ENCODE results near the gene RNASE9.
"Not testable (repeated sequence)": the region's sequence is repeated elsewhere in the genome, so short reads cannot be mapped to it uniquely, and the experiment has no call there.

RNASE9 gene

DNA sequence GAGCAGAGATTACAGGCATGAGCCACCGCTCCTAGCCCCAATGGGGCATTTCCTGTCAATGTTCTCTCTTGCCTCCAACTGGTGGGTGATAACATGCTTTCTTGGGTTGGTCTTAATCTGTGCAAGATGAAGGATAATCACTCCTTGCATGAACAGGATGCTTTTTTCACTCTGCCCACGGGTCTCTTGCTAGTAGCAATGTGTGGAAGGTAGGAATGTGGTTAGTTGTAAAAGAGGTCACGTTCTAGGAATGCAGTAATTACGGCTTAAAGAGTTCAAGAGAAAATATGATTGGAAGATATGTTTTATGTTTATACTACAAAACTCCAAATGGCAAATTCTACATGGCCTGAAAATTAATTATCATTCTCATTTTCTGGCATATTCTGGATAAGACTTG, 45.0 kb downstream of the RNASE9 start:
- no peak for DNase-seq

DNA sequence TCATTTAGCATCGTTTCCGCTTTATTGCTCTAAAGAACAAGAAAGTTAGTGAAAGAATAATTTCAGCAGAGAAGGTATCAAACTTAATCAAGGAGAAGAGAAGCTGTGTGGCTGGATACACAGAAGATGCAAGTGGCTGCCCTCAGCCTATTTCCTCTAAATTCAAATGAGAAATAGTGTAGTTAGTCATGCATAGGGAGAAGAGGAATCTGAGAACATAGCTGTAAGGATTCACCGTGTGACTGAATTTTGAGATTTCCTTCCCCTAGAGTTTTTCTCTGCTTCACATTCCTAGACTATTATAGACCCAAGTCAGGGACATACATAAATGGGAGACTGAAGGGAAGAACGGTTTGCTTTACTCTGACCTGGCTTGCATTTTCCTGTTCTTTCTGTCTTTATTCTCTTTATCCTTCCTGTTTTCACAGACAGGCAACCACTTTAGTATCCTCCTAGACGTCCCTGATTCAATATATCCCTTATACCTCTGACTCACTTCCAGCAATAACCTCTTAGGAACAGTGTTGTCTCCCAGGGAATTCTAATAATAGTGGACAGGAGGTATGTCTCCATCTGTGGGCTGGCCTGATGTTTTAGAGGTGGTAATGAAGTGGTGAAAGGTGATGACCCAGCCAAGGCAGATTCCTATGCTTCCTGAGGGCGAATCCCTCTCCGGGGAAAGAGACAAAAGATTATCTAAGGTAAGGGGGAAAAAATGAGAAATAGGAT, 48.5 kb downstream of the RNASE9 start:
- no peak for DNase-seq

DNA sequence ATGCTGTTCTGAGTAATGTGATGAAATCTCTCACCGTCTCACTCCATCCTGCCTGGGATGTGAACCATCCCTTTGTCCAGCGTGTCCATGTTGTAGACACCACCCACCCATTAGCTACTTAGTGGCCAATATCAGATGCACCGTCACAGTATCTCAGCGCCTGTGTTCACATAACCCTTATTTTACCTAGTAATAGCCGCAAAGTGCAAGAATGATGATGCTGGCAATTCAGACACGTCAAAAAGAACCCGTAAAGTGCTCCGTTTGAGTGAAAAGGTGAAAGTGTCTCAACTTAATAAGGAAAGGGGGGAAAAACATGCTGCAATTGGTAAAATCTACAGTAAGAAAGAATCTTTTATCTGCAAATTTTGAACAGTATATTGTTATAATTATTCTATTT, 52.5 kb downstream of the RNASE9 start:
- DNase-seq, result no peak

- not testable (repeated sequence) for DNase-seq
These were observed 53.3 kb downstream of the RNASE9 start for GRCh38 chr14:20507537-20507936.

- DNase-seq, result not testable (repeated sequence)
These were observed 54.1 kb downstream of the RNASE9 start for GRCh38 chr14:20506752-20507151.

GRCh38 chr14:20506276-20506675, 54.6 kb downstream of the RNASE9 start:
- not testable (repeated sequence) for DNase-seq
